Cardiac septum (tissue), 1 donor: ENCODE measurements around the gene GRIK2. TPM values are rescaled to one million over a fixed set of nuclear protein-coding genes. Genes with fewer than 3 reads are reported as not detected.
"Not testable (repeated sequence)": the region's sequence is repeated elsewhere in the genome, so short reads cannot be mapped to it uniquely, and the experiment has no call there.

Source experiments
- DNase-seq: peaks from one replicate; pipeline ENCODE4 v3.0.0-alpha.2; 2020; ENCODE audit warnings: low spot score
- intact Hi-C: fragments of 100-400 bp; cut with DNase I; formaldehyde crosslinking; loops from one replicate; pipeline ENCODE4 v1.14.0; 2022
- total RNA-seq: library from RNA; stranded (reverse); fragmentation: NEBNext Ultra II Directional; extraction: Animal tissue kit (Norgen Biotek cat#: 25700); gene quantifications from one replicate; pipeline ENCODE4 v1.2.1, GENCODE V29; 2021
- donor health status: DM: no; HTN: no; CAD: no.

The GRIK2 gene
- total RNA-seq, 1 donor from 2014 or later, result 0.67 TPM

DNA sequence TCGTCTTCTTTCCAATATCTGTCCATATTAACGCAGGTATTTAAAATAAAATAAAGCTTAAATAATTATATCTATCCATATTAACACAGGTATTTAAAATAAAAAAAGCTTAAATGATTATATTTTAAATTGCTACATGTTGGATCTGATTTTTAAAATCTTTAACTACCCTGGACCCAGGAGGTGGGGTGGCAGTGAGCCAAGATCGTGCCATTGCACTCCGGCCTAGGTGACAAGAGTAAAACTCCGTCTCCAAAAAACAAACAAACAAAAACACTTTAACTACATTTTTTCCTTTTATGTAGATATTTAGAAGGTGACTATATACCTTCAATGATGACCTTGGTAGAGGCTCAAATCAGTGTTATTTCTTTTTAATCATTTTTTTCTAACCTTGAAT lies 211.9 kb downstream of the GRIK2 start:
- no peak for DNase-seq

DNA sequence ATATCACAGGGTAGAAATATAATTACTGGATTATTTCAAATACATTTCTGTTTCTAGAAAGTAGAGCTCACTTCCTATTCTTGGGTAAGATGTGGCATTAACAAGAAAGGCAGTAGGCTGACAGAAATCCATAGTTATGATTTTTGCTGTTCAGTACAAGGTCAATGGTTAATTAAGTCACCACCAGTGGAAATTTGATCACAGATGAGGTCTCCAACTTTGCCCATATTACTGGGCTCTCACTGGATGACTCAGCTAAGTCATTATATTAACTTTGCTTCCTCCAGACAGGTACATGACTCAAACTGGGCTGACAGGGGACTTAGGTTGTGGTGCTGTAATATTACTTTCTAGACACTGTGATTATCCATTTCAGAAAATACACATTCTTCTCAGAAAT lies 212.4 kb downstream of the GRIK2 start:
- DNase-seq, result no peak
- intact Hi-C loops, result no loop called here

More for the DNA sequence above, 211.9 kb downstream of the GRIK2 start:
- intact Hi-C loops, result no loop called here

- DNase-seq, result no peak
- intact Hi-C loops, result no loop called here
These were observed 213.7 kb downstream of the GRIK2 start for GRCh38 chr6:101607111-101607690.

DNA sequence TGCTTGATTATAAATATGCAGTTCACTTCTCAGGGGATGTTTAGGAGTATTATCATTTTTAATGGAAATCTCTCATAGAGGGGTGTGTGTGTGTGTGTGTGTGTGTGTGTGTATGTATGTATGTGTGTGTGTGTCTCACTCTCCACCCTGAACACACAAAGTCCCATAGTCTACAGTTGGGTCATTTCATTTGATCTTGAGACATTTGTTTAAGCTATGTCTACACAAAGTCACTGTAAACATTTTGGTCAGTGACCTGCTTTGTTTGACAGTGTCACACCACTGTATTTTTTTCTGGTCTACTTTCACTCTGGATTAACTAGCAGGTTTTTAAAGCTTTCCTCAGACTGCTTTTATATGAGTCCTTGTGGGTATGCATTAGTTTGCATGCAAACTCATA lies 215.2 kb downstream of the GRIK2 start:
- intact Hi-C loops, result no loop called here
- no peak for DNase-seq

GRCh38 chr6:101613556-101613955 lies 220.0 kb downstream of the GRIK2 start:
- intact Hi-C loops, result no loop called here
- no peak for DNase-seq

DNA sequence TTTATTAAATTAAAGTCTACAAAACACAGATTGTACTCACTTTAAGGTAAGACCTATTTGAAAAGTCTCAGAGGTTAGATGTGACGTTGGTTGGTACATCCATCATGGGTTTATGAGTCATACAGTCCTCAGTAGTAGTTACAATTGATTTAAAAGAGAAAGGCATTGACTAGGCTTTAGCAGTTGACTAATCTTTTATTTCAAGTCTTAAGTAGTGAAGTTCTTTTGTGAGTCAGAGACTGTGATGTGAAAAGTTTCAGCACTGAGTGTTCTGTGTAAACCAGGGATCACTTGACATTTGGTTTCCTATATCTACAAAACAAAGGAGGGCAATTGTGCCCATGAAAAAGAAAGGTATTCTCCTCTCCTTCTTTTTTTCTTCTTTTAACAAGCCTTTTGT lies 221.3 kb downstream of the GRIK2 start:
- no peak for DNase-seq
- intact Hi-C loops, result no loop called here

GRCh38 chr6:101626269-101626668 lies 232.8 kb downstream of the GRIK2 start:
- intact Hi-C loops, result no loop called here

GRCh38 chr6:101630941-101631340 lies 237.4 kb downstream of the GRIK2 start:
- intact Hi-C loops, result no loop called here
- DNase-seq, result no peak

More at GRCh38 chr6:101626269-101626668, 232.8 kb downstream of the GRIK2 start:
- DNase-seq, result no peak

DNA sequence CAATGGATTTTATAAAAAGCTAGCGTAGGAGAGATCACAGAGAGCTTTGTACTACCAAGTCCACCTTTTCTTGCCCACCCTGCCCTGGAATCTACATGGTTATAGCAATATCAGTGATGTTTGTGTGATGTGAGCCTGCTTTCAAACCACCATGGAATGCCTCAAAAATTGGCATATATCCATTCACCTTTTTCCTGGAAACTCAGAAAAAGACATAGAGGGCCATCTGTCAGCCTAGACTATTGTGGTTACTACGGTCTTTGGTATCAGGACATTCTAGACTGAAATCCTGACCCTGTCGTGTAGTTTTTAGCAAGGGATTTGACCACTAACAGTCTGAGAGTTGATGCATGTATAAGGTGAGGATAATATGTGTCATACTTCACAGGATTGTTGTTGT lies 239.6 kb downstream of the GRIK2 start:
- no peak for DNase-seq
- intact Hi-C loops, result no loop called here

GRCh38 chr6:101638865-101639264 lies 245.4 kb downstream of the GRIK2 start:
- DNase-seq, intact Hi-C loops: not testable (repeated sequence)

GRCh38 chr6:101640131-101640530 lies 246.6 kb downstream of the GRIK2 start:
- intact Hi-C loops, result no loop called here
- no peak for DNase-seq

DNA sequence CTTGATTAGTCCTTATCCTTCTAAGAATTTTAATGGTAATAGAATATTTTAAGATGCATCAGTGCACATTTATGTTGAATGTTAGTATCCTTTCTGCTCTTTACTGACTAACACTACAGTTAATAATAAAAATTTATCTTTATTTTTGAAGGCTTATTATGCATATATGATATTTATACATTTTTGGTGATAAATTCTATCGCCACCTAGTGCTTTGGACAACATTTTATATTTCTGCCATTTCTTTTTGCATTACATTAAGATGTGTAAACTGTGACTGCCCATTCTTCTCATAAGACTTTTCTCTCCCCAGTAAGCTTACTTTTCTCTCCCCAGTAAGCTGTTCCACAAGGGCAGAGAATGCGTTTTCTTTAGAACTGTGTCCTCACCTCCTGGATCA lies 252.3 kb downstream of the GRIK2 start:
- intact Hi-C loops, result no loop called here

DNA sequence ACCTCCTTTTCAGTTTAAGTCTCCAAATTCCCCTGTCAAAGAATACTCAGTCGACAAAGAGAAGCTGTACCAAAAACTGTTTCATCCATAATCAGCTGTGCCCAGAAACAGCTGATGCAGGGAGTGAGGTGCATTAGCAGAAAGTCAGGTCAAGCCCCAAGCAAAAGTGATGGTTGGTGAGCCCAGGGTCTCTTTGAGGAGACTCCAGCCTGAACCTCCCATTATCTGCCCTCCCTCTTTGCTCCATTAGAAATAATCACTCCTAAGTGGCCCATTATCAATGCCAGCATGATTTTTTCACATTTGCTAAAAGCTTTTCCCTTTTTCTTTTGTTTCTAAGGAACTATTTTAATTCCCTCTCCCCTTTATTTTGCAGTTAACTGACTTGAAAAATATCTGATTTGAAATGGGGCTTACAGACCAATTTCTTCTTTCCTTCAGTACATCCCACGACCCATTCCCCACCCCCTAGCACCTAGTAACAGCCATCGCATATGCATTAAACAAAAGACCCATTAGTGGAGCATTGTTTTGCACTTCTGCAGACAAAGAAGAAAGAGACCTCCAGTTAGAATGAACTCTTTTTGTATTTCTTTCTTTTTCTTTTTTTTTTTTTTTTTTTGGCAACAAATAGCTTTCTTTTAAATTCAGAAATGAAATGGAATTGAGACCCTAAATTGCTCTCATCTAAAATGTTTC lies 257.0 kb downstream of the GRIK2 start:
- intact Hi-C loops, result no loop called here
- no peak for DNase-seq

More for the DNA sequence above, 252.3 kb downstream of the GRIK2 start:
- no peak for DNase-seq

- no peak for DNase-seq
- intact Hi-C loops, result no loop called here
These were observed 258.6 kb downstream of the GRIK2 start for GRCh38 chr6:101652079-101652478.

GRCh38 chr6:101655109-101655508 lies 261.6 kb downstream of the GRIK2 start:
- no peak for DNase-seq

DNA sequence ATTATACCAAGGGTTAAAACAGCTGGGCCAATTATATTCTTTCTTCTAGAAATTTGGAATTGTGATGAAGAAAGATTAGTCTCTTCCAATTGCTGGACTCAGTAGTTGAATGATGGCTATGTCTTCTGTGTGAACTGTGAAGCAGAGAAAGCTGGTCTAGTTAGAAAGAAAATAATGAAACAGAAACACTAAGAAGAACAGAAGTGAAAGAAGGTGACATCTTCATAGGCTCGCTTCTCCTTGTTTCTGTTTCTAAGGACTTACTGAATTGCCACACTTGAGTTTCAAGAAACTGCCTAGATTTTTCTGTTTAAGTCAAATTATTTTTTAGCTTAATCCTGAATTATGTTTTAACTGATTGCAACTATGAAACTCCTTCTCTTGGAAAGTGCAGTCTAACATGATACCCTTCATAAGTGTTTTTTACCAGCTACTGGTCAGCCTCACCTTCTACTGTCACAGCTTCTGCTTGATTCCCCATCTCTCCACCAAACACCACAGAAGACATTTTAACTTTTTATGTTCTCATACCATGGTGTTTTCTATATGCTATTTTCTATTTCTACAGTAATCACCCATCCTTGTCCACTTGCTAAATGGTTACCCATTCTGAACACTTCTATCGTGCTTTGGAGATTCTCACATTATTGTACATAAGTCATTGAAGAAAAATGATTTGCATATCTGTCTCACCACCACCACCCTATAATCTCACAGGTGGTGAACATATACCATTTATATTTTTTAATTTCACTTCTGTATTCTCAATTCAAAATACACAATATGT lies 268.8 kb downstream of the GRIK2 start:
- intact Hi-C loops, result no loop called here
- no peak for DNase-seq

More at GRCh38 chr6:101655109-101655508, 261.6 kb downstream of the GRIK2 start:
- intact Hi-C loops, result no loop called here

DNA sequence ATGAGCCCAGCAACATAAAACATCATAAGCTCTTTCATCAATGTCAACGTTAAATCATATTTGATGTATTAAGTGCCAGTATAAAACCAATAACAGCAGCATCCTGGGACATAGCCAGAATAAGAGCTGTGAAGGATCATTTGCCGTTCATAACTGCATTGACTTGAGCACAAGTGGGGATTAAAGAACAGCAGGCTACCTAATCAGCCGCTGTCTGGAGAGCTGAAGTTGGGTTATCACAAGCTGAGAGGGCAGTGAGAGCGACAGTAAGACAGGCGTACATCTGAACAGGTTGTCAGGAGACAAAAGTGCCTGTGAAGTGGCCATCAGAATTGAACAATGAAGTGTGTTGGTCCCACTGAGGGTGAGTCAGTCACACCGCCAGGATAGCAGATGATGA lies 269.6 kb downstream of the GRIK2 start:
- intact Hi-C loops, result no loop called here
- DNase-seq, result no peak

GRCh38 chr6:101666256-101666655 lies 272.7 kb downstream of the GRIK2 start:
- DNase-seq, result no peak
- intact Hi-C loops, result no loop called here

DNA sequence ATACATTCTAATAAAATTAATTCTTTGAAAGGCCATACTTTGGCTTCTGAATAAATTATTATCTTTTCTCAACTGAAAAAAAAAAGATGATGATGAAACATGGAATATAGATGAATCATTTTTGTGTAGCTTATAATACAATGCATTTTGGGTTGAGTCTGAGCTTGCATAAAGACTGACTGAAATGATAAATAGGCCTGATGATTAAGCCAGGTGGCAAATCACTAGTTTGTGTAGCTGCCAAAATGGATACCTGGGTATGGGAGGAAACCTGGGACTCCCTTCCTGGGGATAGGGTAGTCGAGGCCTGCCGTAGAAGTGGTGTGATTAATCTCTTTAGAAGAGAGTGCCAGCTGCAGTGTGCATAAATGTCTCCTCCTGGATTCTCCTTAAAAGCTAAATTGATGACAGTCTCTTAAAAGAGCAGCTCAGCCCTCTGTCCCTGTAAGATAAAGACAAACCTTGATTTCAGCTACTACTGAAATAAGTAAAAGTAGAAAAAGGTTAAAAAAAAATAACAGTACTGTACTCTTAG lies 275.1 kb downstream of the GRIK2 start:
- intact Hi-C loops, result no loop called here
- DNase-seq, result no peak

DNA sequence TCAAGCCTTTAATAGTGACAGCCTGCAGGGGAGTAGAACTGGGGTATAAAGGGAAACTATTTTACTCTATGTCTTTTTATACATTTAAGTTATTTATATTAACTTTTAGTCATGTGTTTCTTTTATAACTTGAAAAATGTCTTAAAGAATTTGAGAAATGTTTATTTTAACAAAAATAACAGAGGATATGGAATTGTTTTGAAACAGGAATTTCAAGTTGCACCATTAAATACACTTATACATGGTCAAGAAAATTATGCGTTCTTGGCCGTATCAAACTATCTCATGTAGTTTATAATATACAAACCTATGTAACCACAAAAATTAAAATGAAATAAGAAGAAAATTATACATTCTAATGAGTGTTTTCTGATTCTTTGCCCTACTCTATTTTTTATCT lies 282.7 kb downstream of the GRIK2 start:
- no peak for DNase-seq
- intact Hi-C loops, result no loop called here
